HCT116 (cell line): ENCODE results near the gene SLX9. TPM values are rescaled to one million over a fixed set of nuclear protein-coding genes. Genes with fewer than 3 reads are reported as not detected.

Source experiments
- ATAC-seq: fragments of 200-7000 bp; cut with Tn5 transposase; 2 replicates; pipeline ENCODE4 v1.9.1; 2020; ENCODE audit warnings: mild to moderate bottlenecking, moderate library complexity
- BruUV-seq: library from RNA; stranded (reverse); fragments of 400-500 nt; replicated peaks from 2 replicates; lab custom pipeline; 2021; lab: Mats Ljungman, UMichigan
- CTCF ChIA-PET: fragments of 300-600 bp; sonication (Branson Sonifier 250); formaldehyde crosslinking; loops from one replicate; lab custom pipeline; 2021; ENCODE audit warnings: antibody characterized with exemption; lab: Charles Lee
- POLR2A ChIA-PET: fragments of 300-600, 350-600 bp; sonication (Branson Sonifier 250); formaldehyde crosslinking; loops from one replicate; lab custom pipeline; 2021; ENCODE audit warnings: antibody characterized with exemption; lab: Charles Lee
- RAD21 ChIA-PET, 2 experiments: fragments of 300-600 bp; sonication (Branson Sonifier 250); formaldehyde crosslinking; loops; one replicate each; lab custom pipeline; 2023; ENCODE audit warnings: low total read pairs in 2 of 2; ENCODE audit not compliant: uncharacterized antibody in 2 of 2, unreplicated experiment in 2 of 2, low non-redundant PET in 1 of 2; lab: Charles Lee
- DNase-seq: peaks from one replicate; pipeline ENCODE4 v3.0.0-alpha.2; 2010; ENCODE audit warnings: low read depth, low spot score
- H2AFZ ChIP-seq: fragments of 200-600 bp; shearing (Covaris generic), sonication (generic); 2 replicates; pipeline ENCODE4 v1.6.1; 2017; ENCODE audit warnings: low read depth, mixed run types, mixed read lengths, antibody characterized with exemption, low read length; ENCODE audit not compliant: poor library complexity, severe bottlenecking
- H3K27ac ChIP-seq: 2 replicates; pipeline ENCODE4 v1.5.1; 2012; ENCODE audit warnings: low read depth, low read length
- H3K27me3 ChIP-seq: fragments of 200-600 bp; sonication (generic); 2 replicates; pipeline ENCODE4 v1.6.1; 2016; ENCODE audit warnings: mixed run types, low read length, mixed read lengths; ENCODE audit not compliant: insufficient read depth
- H3K36me3 ChIP-seq, 2 experiments: fragments of 200-500 bp in 1 of 2; fragments of 200-600 bp in 1 of 2; sonication (Bioruptor generic) in 1 of 2; sonication (generic) in 1 of 2; 2 replicates each; pipeline versions ENCODE4 v1.5.1 to v1.6.1; 2014 to 2016; ENCODE audit warnings: low read length in 2 of 2, inconsistent platforms in 1 of 2, mixed read lengths in 1 of 2, mixed run types in 1 of 2; ENCODE audit not compliant: insufficient read depth in 2 of 2, control insufficient read depth in 1 of 2
- H3K4me1 ChIP-seq, 2 experiments: fragments of 200-600 bp in 1 of 2; sonication (generic) in 1 of 2; 2 replicates each; pipeline versions ENCODE4 v1.5.1 to v1.6.1; 2012 to 2017; ENCODE audit warnings: low read length in 2 of 2, inconsistent platforms in 1 of 2, mild to moderate bottlenecking in 1 of 2, mixed read lengths in 1 of 2, mixed run types in 1 of 2, moderate library complexity in 1 of 2; ENCODE audit not compliant: insufficient read depth in 2 of 2, control insufficient read depth in 1 of 2
- H3K4me2 ChIP-seq: fragments of 200-600 bp; sonication (generic); 2 replicates; pipeline ENCODE4 v1.6.1; 2017; ENCODE audit warnings: mixed run types, low read length, mixed read lengths
- H3K4me3 ChIP-seq, 2 experiments: fragments of 200-600 bp in 1 of 2; sonication (generic) in 1 of 2; replicated peaks in 1 of 2; 2 replicates each; pipeline ENCODE4 v1.5.1; 2011 to 2016; ENCODE audit warnings: low read length in 2 of 2, control low read depth in 1 of 2, low read depth in 1 of 2, mild to moderate bottlenecking in 1 of 2, mixed read lengths in 1 of 2, mixed run types in 1 of 2
- H3K79me2 ChIP-seq: fragments of 200-600 bp; sonication (generic); 2 replicates; pipeline ENCODE4 v1.6.1; 2017; ENCODE audit warnings: mild to moderate bottlenecking, mixed run types, low read length, moderate library complexity, mixed read lengths; ENCODE audit not compliant: insufficient read depth
- H3K9ac ChIP-seq: fragments of 200-600 bp; sonication (generic); 2 replicates; pipeline ENCODE4 v1.6.1; 2016; ENCODE audit warnings: low read length, mixed read lengths
- H3K9me2 ChIP-seq: fragments of 200-600 bp; sonication (generic), shearing (Covaris generic); 2 replicates; pipeline ENCODE4 v1.6.1; 2017; ENCODE audit warnings: mixed run types, mild to moderate bottlenecking, moderate library complexity; ENCODE audit not compliant: insufficient read depth
- H3K9me3 ChIP-seq, 2 experiments: fragments of 200-500 bp in 1 of 2; fragments of 200-600 bp in 1 of 2; sonication (Bioruptor generic) in 1 of 2; sonication (generic) in 1 of 2; 2 replicates each; pipeline ENCODE4 v1.6.1; 2014 to 2017; ENCODE audit warnings: low read length in 2 of 2, mixed read lengths in 2 of 2, inconsistent platforms in 1 of 2, low read depth in 1 of 2, mild to moderate bottlenecking in 1 of 2, mixed run types in 1 of 2, moderate library complexity in 1 of 2; ENCODE audit not compliant: control insufficient read depth in 1 of 2, insufficient read depth in 1 of 2
- H4K20me1 ChIP-seq: fragments of 200-600 bp; sonication (generic), shearing (Covaris generic); 2 replicates; pipeline ENCODE4 v1.6.1; 2017; ENCODE audit warnings: mixed run types, mild to moderate bottlenecking, moderate library complexity; ENCODE audit not compliant: insufficient read depth
- CBX3 ChIP-seq: IDR thresholded peaks from 2 replicates; pipeline ENCODE4 v1.6.1; 2012; ENCODE audit warnings: low read depth
- CEBPB ChIP-seq: IDR thresholded peaks from 2 replicates; pipeline ENCODE4 v1.6.1; 2012; ENCODE audit warnings: low read depth
- EGR1 ChIP-seq: IDR thresholded peaks from 2 replicates; pipeline ENCODE4 v1.6.1; 2012; ENCODE audit warnings: low read depth
- ELF1 ChIP-seq: IDR thresholded peaks from 2 replicates; pipeline ENCODE4 v1.6.1; 2012; ENCODE audit warnings: low read depth, borderline replicate concordance
- EZH2 ChIP-seq: fragments of 200-600 bp; sonication (generic); IDR thresholded peaks from 2 replicates; pipeline ENCODE4 v1.6.1; 2017; ENCODE audit warnings: antibody characterized with exemption, mixed run types
- EZH2phosphoT487 ChIP-seq: fragments of 200-600 bp; IDR thresholded peaks from 2 replicates; pipeline ENCODE4 v1.6.1; 2018; ENCODE audit warnings: antibody characterized with exemption, borderline replicate concordance
- FOSL1 ChIP-seq: IDR thresholded peaks from 2 replicates; pipeline ENCODE4 v1.6.1; 2012; ENCODE audit warnings: low read depth
- JUND ChIP-seq: IDR thresholded peaks from 2 replicates; pipeline ENCODE4 v1.6.1; 2012
- POLR2AphosphoS5 ChIP-seq: IDR thresholded peaks from 2 replicates; pipeline ENCODE4 v1.6.1; 2011; ENCODE audit warnings: mild to moderate bottlenecking, low read depth, low read length, moderate library complexity
- RAD21 ChIP-seq: IDR thresholded peaks from 2 replicates; pipeline ENCODE4 v1.6.1; 2012; ENCODE audit warnings: low read depth, mild to moderate bottlenecking
- SIN3A ChIP-seq: IDR thresholded peaks from 2 replicates; pipeline ENCODE4 v1.6.1; 2012; ENCODE audit warnings: low read depth
- SRF ChIP-seq: IDR thresholded peaks from 2 replicates; pipeline ENCODE4 v1.6.1; 2012; ENCODE audit warnings: low read depth
- TCF7L2 ChIP-seq: IDR thresholded peaks from 2 replicates; pipeline ENCODE4 v1.7.0; 2011; ENCODE audit warnings: borderline replicate concordance, inconsistent platforms; ENCODE audit not compliant: insufficient read depth, insufficient read length; ENCODE audit errors: extremely low read depth
- YY1 ChIP-seq: IDR thresholded peaks from 2 replicates; pipeline ENCODE4 v1.6.1; 2011; ENCODE audit warnings: low read length, low read depth, moderate library complexity, mild to moderate bottlenecking; ENCODE audit not compliant: insufficient replicate concordance; ENCODE audit errors: extremely low read depth
- ZFX ChIP-seq: fragments of 450-650 bp; IDR thresholded peaks from 2 replicates; pipeline ENCODE4 v1.6.1; 2017
- ZNF274 ChIP-seq: fragments of 200-500 bp; sonication (Bioruptor generic); IDR thresholded peaks from 2 replicates; pipeline ENCODE4 v1.6.1; 2014; ENCODE audit warnings: mild to moderate bottlenecking, low read depth, low read length, inconsistent platforms
- intact Hi-C: fragments of 100-400 bp; cut with micrococcal nuclease; formaldehyde crosslinking; loops from 2 replicates; pipeline ENCODE4 v1.10.0; 2022
- total RNA-seq: library from RNA; stranded (reverse); gene quantifications from one replicate; pipeline ENCODE4 v1.2.1, GENCODE V29; 2021; ENCODE audit not compliant: unreplicated experiment
- TF ChIP-seq, protein P1 (sequence below): IDR thresholded peaks from 2 replicates; pipeline ENCODE4 v1.6.1; 2012
- TF ChIP-seq, protein P2 (sequence below), 3 experiments: fragments of 200-600 bp in 1 of 3; sonication (generic) in 1 of 3; IDR thresholded peaks in 2 of 3; conservative IDR thresholded peaks in 1 of 3; 2 replicates each; pipeline ENCODE4 v1.5.1; 2012 to 2017; ENCODE audit warnings: low read depth in 2 of 3, low read length in 2 of 3, antibody characterized with exemption in 1 of 3, borderline replicate concordance in 1 of 3, control low read depth in 1 of 3, mild to moderate bottlenecking in 1 of 3, mixed read lengths in 1 of 3, mixed run types in 1 of 3, moderate library complexity in 1 of 3; ENCODE audit not compliant: insufficient read depth in 1 of 3
- TF ChIP-seq, protein P3 (sequence below): IDR thresholded peaks from 2 replicates; pipeline ENCODE4 v1.6.1; 2011; ENCODE audit warnings: mild to moderate bottlenecking, low read length, moderate library complexity; ENCODE audit not compliant: insufficient replicate concordance; ENCODE audit errors: extremely low read depth
- TF ChIP-seq, protein P4 (sequence below): IDR thresholded peaks from 2 replicates; pipeline ENCODE4 v1.6.1; 2012

The SLX9 gene
- total RNA-seq, 1 experiment from 2014 or later: 61.9 TPM

- Histone ChIP-seq H3K9ac (no peak overlapping the region), H3K4me2 (no peak overlapping the region), H3K4me1 (no peaks in the 10 kb centered on the region; a peak in 1 of 4 replicates), H4K20me1 (no peaks in the 10 kb centered on the region), H3K4me3 (no peak overlapping the region), H3K27me3 (no peaks in the 10 kb centered on the region), H3K9me3 (peaks cover 0 to 4% of the 10 kb centered on the region in 2 experiments; a peak in 1 of 4 replicates), H2AFZ (no peak overlapping the region), H3K36me3 (no peaks in the 10 kb centered on the region), H3K27ac (no peak overlapping the region), H3K9me2 (no peaks in the 10 kb centered on the region), H3K79me2 (no peaks in the 10 kb centered on the region)
- ATAC-seq: no peak
- RAD21 ChIA-PET: no interaction called here
- POLR2A ChIA-PET: no interaction called here
- DNase-seq: no peak
- intact Hi-C loops: no loop called here
- no TSS peak for BruUV-seq
- TF ChIP-seq, protein P1, sequence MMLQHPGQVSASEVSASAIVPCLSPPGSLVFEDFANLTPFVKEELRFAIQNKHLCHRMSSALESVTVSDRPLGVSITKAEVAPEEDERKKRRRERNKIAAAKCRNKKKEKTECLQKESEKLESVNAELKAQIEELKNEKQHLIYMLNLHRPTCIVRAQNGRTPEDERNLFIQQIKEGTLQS: no peak
- TF ChIP-seq TCF7L2 (no peak), JUND (no peak), ELF1 (no peak), FOSL1 (no peak), CEBPB (no peak), EGR1 (no peak), EZH2 (no peak), CBX3 (no peak), YY1 (no peak), POLR2AphosphoS5 (no peak), EZH2phosphoT487 (no peak), ZFX (no peak), SIN3A (no peak), ZNF274 (no peak), SRF (no peak), RAD21 (no peak)
- TF ChIP-seq, protein P2, sequence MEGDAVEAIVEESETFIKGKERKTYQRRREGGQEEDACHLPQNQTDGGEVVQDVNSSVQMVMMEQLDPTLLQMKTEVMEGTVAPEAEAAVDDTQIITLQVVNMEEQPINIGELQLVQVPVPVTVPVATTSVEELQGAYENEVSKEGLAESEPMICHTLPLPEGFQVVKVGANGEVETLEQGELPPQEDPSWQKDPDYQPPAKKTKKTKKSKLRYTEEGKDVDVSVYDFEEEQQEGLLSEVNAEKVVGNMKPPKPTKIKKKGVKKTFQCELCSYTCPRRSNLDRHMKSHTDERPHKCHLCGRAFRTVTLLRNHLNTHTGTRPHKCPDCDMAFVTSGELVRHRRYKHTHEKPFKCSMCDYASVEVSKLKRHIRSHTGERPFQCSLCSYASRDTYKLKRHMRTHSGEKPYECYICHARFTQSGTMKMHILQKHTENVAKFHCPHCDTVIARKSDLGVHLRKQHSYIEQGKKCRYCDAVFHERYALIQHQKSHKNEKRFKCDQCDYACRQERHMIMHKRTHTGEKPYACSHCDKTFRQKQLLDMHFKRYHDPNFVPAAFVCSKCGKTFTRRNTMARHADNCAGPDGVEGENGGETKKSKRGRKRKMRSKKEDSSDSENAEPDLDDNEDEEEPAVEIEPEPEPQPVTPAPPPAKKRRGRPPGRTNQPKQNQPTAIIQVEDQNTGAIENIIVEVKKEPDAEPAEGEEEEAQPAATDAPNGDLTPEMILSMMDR (IDR thresholded peaks at IDR 0.05 in 2 of 3, conservative IDR thresholded peaks at IDR 0.05 in 1 of 3; ENCODE audit: borderline replicate concordance in 1 of 3, insufficient read depth in 1 of 3, low read depth in 2 of 3, low read length in 2 of 3): no peak
- TF ChIP-seq, protein P3, sequence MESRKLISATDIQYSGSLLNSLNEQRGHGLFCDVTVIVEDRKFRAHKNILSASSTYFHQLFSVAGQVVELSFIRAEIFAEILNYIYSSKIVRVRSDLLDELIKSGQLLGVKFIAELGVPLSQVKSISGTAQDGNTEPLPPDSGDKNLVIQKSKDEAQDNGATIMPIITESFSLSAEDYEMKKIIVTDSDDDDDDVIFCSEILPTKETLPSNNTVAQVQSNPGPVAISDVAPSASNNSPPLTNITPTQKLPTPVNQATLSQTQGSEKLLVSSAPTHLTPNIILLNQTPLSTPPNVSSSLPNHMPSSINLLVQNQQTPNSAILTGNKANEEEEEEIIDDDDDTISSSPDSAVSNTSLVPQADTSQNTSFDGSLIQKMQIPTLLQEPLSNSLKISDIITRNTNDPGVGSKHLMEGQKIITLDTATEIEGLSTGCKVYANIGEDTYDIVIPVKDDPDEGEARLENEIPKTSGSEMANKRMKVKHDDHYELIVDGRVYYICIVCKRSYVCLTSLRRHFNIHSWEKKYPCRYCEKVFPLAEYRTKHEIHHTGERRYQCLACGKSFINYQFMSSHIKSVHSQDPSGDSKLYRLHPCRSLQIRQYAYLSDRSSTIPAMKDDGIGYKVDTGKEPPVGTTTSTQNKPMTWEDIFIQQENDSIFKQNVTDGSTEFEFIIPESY: no peak
- TF ChIP-seq, protein P4, sequence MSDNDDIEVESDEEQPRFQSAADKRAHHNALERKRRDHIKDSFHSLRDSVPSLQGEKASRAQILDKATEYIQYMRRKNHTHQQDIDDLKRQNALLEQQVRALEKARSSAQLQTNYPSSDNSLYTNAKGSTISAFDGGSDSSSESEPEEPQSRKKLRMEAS: no peak
- CTCF ChIA-PET: no interaction called here
Measured at GRCh38 chr21:44899768-44900558, 39.9 kb upstream of the SLX9 start.
